GM12878 (cell line): Measurements from ENCODE around the gene PACS2. TPM values are rescaled to one million over a fixed set of nuclear protein-coding genes. Genes with fewer than 3 reads are reported as not detected.
"Not testable (repeated sequence)": the region's sequence is repeated elsewhere in the genome, so short reads cannot be mapped to it uniquely, and the experiment has no call there.

Source experiments
- ATAC-seq: fragments of 200-7000 bp; cut with Tn5 transposase; 3 replicates; pipeline ENCODE4 v1.9.1; 2020; ENCODE audit warnings: mild to moderate bottlenecking, moderate library complexity
- BruUV-seq: library from RNA; stranded (reverse); fragments of 400-500 nt; replicated peaks from 2 replicates; lab custom pipeline; 2021; lab: Mats Ljungman, UMichigan
- CTCF ChIA-PET: fragments of 300-600 bp; sonication (Branson Sonifier 250); formaldehyde crosslinking; extraction: SDS; loops from one replicate; lab custom pipeline; 2021; ENCODE audit warnings: inconsistent platforms; lab: Yijun Ruan, JAX
- POLR2A ChIA-PET: fragments of 350-600 bp; formaldehyde crosslinking; extraction: SDS; loops from one replicate; lab custom pipeline; 2021; ENCODE audit warnings: inconsistent platforms; lab: Charles Lee
- RAD21 ChIA-PET: fragments of 300-600 bp; sonication (Branson Sonifier 250); formaldehyde crosslinking; loops from one replicate; lab custom pipeline; 2023; ENCODE audit warnings: antibody characterized with exemption; ENCODE audit not compliant: unreplicated experiment; lab: Charles Lee
- SMC1A ChIA-PET: fragments of 300-600 bp; sonication (Branson Sonifier 250); formaldehyde crosslinking; loops from one replicate; lab custom pipeline; 2023; ENCODE audit not compliant: unreplicated experiment, uncharacterized antibody; lab: Charles Lee
- DNase-seq: peaks from one replicate; pipeline ENCODE4 v3.0.0-alpha.2; 2011; ENCODE audit warnings: low read depth, low spot score
- FAIRE-seq: peaks from 3 replicates; lab custom pipeline; 2011; peaks lifted over from hg19 to GRCh38; lab: Jason Lieb, UNC
- H2AFZ ChIP-seq: 2 replicates; pipeline ENCODE4 v1.6.0; 2011; ENCODE audit warnings: low read depth, low read length, control low read depth; ENCODE audit not compliant: control insufficient read depth
- H3K27ac ChIP-seq: 2 replicates; pipeline ENCODE4 v1.5.1; 2011; ENCODE audit warnings: control low read depth; ENCODE audit not compliant: control insufficient read depth, insufficient read depth
- H3K27me3 ChIP-seq, 2 experiments: replicated peaks in 1 of 2; 2 replicates each; pipeline versions ENCODE4 v1.6.0 to v1.6.1; 2011; ENCODE audit warnings: low read length in 1 of 2; ENCODE audit not compliant: control insufficient read depth in 2 of 2, insufficient read depth in 2 of 2
- H3K36me3 ChIP-seq, 2 experiments: 2 replicates each; pipeline ENCODE4 v1.5.1; 2011; ENCODE audit warnings: low read length in 1 of 2; ENCODE audit not compliant: control insufficient read depth in 2 of 2, insufficient read depth in 2 of 2
- H3K4me1 ChIP-seq: 2 replicates; pipeline ENCODE4 v1.6.1; 2011; ENCODE audit warnings: mild to moderate bottlenecking, low read length, moderate library complexity, mixed read lengths; ENCODE audit not compliant: control insufficient read depth, insufficient read depth
- H3K4me2 ChIP-seq: 2 replicates; pipeline ENCODE4 v1.6.0; 2011; ENCODE audit warnings: control low read depth; ENCODE audit not compliant: control insufficient read depth, insufficient read depth
- H3K4me3 ChIP-seq: fragments of 200-600 bp; sonication (generic); 2 replicates; pipeline ENCODE4 v1.5.1; 2016
- H3K79me2 ChIP-seq: 2 replicates; pipeline ENCODE4 v1.6.0; 2011; ENCODE audit warnings: low read length; ENCODE audit not compliant: control insufficient read depth, insufficient read depth
- H3K9ac ChIP-seq: 2 replicates; pipeline ENCODE4 v1.8.0; 2011; ENCODE audit warnings: low read length, control low read depth, mixed read lengths; ENCODE audit not compliant: control insufficient read depth, insufficient read depth
- H3K9me3 ChIP-seq: replicated peaks from 3 replicates; pipeline ENCODE4 v1.5.1; 2011; ENCODE audit warnings: mild to moderate bottlenecking, low read length; ENCODE audit not compliant: control insufficient read depth, insufficient read depth
- H4K20me1 ChIP-seq: 2 replicates; pipeline ENCODE4 v1.6.0; 2011; ENCODE audit not compliant: control insufficient read depth, insufficient read depth
- BCL11A ChIP-seq: IDR thresholded peaks from 2 replicates; pipeline ENCODE4 v1.6.1; 2011; ENCODE audit warnings: low read depth, low read length
- BRCA1 ChIP-seq: IDR thresholded peaks from 2 replicates; pipeline ENCODE4 v1.6.1; 2011; ENCODE audit warnings: low read depth, low read length, improper control_type of control experiment
- IKZF2 ChIP-seq, 2 experiments: fragments of 450-650 bp; IDR thresholded peaks; 2 replicates each; pipeline ENCODE4 v1.6.1; 2017; ENCODE audit warnings: mild to moderate bottlenecking in 2 of 2, moderate library complexity in 2 of 2
- KAT2A ChIP-seq: conservative IDR thresholded peaks from 2 replicates; pipeline ENCODE4 v1.6.1; 2011; ENCODE audit warnings: low read depth, low read length; ENCODE audit not compliant: control insufficient read depth
- LARP7 ChIP-seq: fragments of 450-650 bp; IDR thresholded peaks from 2 replicates; pipeline ENCODE4 v1.6.1; 2017; ENCODE audit warnings: mild to moderate bottlenecking
- MEF2A ChIP-seq: IDR thresholded peaks from 2 replicates; pipeline ENCODE4 v1.6.1; 2011; ENCODE audit warnings: low read depth, mild to moderate bottlenecking, low read length, moderate library complexity; ENCODE audit not compliant: insufficient read depth
- MTA2 ChIP-seq: fragments of 450-650 bp; IDR thresholded peaks from 2 replicates; pipeline ENCODE4 v1.6.1; 2016; ENCODE audit warnings: low read depth, mild to moderate bottlenecking, moderate library complexity
- MXI1 ChIP-seq: fragments of 150-350 bp; IDR thresholded peaks from 2 replicates; pipeline ENCODE4 v1.6.1; 2011; ENCODE audit warnings: low read depth, mild to moderate bottlenecking, inconsistent platforms, low read length, improper control_type of control experiment
- RAD21 ChIP-seq: IDR thresholded peaks from 2 replicates; pipeline ENCODE4 v1.6.1; 2011; ENCODE audit warnings: mild to moderate bottlenecking, low read depth, low read length, moderate library complexity; ENCODE audit not compliant: insufficient read depth
- SMARCA5 ChIP-seq: fragments of 450-650 bp; IDR thresholded peaks from 2 replicates; pipeline ENCODE4 v1.6.1; 2017; ENCODE audit warnings: mild to moderate bottlenecking
- SMC3 ChIP-seq: IDR thresholded peaks from 2 replicates; pipeline ENCODE4 v1.6.1; 2011; ENCODE audit warnings: low read length, improper control_type of control experiment, borderline replicate concordance
- ZNF217 ChIP-seq: fragments of 450-650 bp; IDR thresholded peaks from 2 replicates; pipeline ENCODE4 v1.6.1; 2017; ENCODE audit warnings: antibody characterized with exemption, mild to moderate bottlenecking
- WGBS: methylation state at CpG from one replicate; pipeline ENCODE4 v1.1.6; 2016; ENCODE audit warnings: low lambda C conversion rate; ENCODE audit not compliant: insufficient replicate concordance, insufficient coverage; ENCODE audit errors: missing lambda C conversion rate; 5-methylcytosine and 5-hydroxymethylcytosine counted together
- in situ Hi-C: fragments of 300-500 bp; cut with MboI; formaldehyde crosslinking; loops from 9 replicates; pipeline ENCODE4 v1.14.3; 2018; ENCODE audit warnings: mixed read lengths
- intact Hi-C: fragments of 100-400 bp; cut with micrococcal nuclease; formaldehyde crosslinking; loops from one replicate; pipeline ENCODE4 v1.14.2; 2022; ENCODE audit not compliant: unreplicated experiment
- polyA plus RNA-seq, 11 experiments: library from polyadenylated mRNA; depleted of rRNA in 4 of 11; unstranded in 6 of 11; stranded (reverse) in 5 of 11; fragments of >200 nt; fragmentation: Nextera tagmentation in 4 of 11; fragmentation: Illumina TruSeq in 1 of 11; extraction: Ambion mirVana in 4 of 11; extraction: Trizol in 1 of 11; gene quantifications; 1 replicate in 1 of 11; 2 replicates in 10 of 11; pipeline versions ENCODE4 v1.2.1 to v1.2.3, GENCODE V29; 2011 to 2016; ENCODE audit warnings: inconsistent platforms in 2 of 11, missing spikeins in 2 of 11, low read depth in 1 of 11
- total RNA-seq, 4 experiments: library from RNA; depleted of rRNA in 3 of 4; stranded (reverse); fragments of >200 nt in 3 of 4; fragmentation: Illumina TruSeq in 1 of 4; extraction: Trizol in 1 of 4; gene quantifications; 2 replicates each; pipeline versions ENCODE4 v1.2.1 to v1.2.3, GENCODE V29; 2013 to 2021
- TF ChIP-seq, protein P1 (sequence below): fragments of 450-650 bp; IDR thresholded peaks from 2 replicates; pipeline ENCODE4 v1.6.1; 2017; ENCODE audit warnings: mild to moderate bottlenecking, moderate library complexity
- TF ChIP-seq, protein P2 (sequence below): fragments of 450-650 bp; IDR thresholded peaks from 2 replicates; pipeline ENCODE4 v1.6.1; 2014; ENCODE audit warnings: mild to moderate bottlenecking
- TF ChIP-seq, protein P3 (sequence below): IDR thresholded peaks from 2 replicates; pipeline ENCODE4 v1.6.1; 2011; ENCODE audit warnings: low read depth, mild to moderate bottlenecking, low read length, moderate library complexity, borderline replicate concordance; ENCODE audit errors: extremely low read depth
- TF ChIP-seq, protein P4 (sequence below): fragments of 450-650 bp; IDR thresholded peaks from 2 replicates; pipeline ENCODE4 v1.6.1; 2016; ENCODE audit warnings: mild to moderate bottlenecking

PACS2 gene
- total and polyA plus RNA-seq, 10 of the 15 experiments (the other 5 are each of a cell fraction or from before 2014, with no cell fraction given): 0.21 to 37.3 (median 9.4) TPM

DNA sequence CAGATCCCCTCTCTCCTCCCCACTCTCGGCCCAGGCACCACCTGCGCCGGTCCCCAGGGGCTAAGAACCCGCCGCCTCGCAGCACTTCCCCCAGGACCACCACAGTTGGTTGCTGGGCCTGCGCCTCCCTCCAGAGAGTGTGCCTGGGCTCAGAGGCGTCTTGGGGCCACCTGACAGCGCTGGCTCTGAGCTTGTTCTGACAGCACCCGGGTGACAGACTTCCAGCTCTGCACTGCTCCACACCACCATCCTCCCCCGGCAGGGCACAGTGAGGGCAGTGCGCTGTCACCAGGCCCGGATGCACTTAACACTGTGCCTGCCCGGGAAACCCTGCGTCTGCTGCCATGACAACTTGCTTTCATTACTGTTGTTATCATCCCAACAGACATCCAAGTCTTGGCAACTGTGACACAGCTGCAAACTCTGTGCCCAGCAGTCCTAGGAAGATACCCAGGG is 20.4 kb upstream of the PACS2 start (continued):
- TF ChIP-seq, protein P1, sequence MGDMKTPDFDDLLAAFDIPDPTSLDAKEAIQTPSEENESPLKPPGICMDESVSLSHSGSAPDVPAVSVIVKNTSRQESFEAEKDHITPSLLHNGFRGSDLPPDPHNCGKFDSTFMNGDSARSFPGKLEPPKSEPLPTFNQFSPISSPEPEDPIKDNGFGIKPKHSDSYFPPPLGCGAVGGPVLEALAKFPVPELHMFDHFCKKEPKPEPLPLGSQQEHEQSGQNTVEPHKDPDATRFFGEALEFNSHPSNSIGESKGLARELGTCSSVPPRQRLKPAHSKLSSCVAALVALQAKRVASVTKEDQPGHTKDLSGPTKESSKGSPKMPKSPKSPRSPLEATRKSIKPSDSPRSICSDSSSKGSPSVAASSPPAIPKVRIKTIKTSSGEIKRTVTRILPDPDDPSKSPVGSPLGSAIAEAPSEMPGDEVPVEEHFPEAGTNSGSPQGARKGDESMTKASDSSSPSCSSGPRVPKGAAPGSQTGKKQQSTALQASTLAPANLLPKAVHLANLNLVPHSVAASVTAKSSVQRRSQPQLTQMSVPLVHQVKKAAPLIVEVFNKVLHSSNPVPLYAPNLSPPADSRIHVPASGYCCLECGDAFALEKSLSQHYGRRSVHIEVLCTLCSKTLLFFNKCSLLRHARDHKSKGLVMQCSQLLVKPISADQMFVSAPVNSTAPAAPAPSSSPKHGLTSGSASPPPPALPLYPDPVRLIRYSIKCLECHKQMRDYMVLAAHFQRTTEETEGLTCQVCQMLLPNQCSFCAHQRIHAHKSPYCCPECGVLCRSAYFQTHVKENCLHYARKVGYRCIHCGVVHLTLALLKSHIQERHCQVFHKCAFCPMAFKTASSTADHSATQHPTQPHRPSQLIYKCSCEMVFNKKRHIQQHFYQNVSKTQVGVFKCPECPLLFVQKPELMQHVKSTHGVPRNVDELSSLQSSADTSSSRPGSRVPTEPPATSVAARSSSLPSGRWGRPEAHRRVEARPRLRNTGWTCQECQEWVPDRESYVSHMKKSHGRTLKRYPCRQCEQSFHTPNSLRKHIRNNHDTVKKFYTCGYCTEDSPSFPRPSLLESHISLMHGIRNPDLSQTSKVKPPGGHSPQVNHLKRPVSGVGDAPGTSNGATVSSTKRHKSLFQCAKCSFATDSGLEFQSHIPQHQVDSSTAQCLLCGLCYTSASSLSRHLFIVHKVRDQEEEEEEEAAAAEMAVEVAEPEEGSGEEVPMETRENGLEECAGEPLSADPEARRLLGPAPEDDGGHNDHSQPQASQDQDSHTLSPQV: no peak
- TF ChIP-seq IKZF2 (IDR thresholded peaks at IDR 0.05) (peak in 1 of 2 experiments; percentile 13; a peak in 1 of 4 replicates), SMARCA5 (no peak), BRCA1 (no peak), RAD21 (no peak), LARP7 (no peak), MTA2 (no peak), ZNF217 (no peak), KAT2A (no peak), MEF2A (no peak), BCL11A (no peak), SMC3 (no peak), MXI1 (peak; percentile 48; the same call in 1 of the 2 replicates)
- TF ChIP-seq, protein P2, sequence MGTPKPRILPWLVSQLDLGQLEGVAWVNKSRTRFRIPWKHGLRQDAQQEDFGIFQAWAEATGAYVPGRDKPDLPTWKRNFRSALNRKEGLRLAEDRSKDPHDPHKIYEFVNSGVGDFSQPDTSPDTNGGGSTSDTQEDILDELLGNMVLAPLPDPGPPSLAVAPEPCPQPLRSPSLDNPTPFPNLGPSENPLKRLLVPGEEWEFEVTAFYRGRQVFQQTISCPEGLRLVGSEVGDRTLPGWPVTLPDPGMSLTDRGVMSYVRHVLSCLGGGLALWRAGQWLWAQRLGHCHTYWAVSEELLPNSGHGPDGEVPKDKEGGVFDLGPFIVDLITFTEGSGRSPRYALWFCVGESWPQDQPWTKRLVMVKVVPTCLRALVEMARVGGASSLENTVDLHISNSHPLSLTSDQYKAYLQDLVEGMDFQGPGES: no peak
- TF ChIP-seq, protein P3, sequence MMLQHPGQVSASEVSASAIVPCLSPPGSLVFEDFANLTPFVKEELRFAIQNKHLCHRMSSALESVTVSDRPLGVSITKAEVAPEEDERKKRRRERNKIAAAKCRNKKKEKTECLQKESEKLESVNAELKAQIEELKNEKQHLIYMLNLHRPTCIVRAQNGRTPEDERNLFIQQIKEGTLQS: no peak
- TF ChIP-seq, protein P4, sequence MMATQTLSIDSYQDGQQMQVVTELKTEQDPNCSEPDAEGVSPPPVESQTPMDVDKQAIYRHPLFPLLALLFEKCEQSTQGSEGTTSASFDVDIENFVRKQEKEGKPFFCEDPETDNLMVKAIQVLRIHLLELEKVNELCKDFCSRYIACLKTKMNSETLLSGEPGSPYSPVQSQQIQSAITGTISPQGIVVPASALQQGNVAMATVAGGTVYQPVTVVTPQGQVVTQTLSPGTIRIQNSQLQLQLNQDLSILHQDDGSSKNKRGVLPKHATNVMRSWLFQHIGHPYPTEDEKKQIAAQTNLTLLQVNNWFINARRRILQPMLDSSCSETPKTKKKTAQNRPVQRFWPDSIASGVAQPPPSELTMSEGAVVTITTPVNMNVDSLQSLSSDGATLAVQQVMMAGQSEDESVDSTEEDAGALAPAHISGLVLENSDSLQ: peak; percentile 26; the same call in 1 of the 2 replicates
- TF ChIP-seq, all 136 proteins: peak for 11

DNA sequence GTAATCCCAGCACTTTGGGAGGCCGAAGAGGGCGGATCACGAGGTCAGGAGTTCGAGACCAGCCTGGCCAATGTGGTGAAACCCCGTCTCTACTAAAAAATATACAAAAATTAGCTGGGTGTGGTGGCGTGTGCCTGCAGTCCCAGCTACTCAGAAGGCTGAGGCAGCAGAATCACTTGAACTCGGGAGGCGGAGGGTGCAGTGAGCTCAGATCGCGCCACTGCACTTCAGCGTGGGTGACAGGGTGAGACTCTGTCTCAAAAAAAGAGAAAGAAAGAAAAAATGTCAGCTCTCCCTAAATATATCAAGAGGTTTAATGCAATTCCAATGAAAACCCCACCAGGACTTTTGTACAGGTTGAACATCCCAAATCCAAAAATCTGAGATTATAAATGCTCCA is 17.2 kb upstream of the PACS2 start:
- POLR2A ChIA-PET, ATAC-seq, H4K20me1 ChIP-seq, DNase-seq, H3K4me2 ChIP-seq, BruUV-seq, in situ Hi-C loops, H2AFZ ChIP-seq, H3K9me3 ChIP-seq, FAIRE-seq, RAD21 ChIA-PET, H3K9ac ChIP-seq, intact Hi-C loops, H3K36me3 ChIP-seq, H3K27ac ChIP-seq, H3K4me3 ChIP-seq, H3K27me3 ChIP-seq: not testable (repeated sequence)
- peaks cover 34% of the 10 kb centered on the region for H3K4me1 ChIP-seq
- WGBS: over 99% methylated on average over 11 of the region's 11 CpGs
- H3K79me2 ChIP-seq: peaks cover 65% of the 10 kb centered on the region
- ChIA-PET SMC1A (interaction anchor here (0.7 to 2.2 kb wide), 3 partner anchors 17 to 37 kb away, joined by 3 to 5 read pairs (median 3); partner anchors contain the start of gene PACS2), CTCF (interaction anchor here (1.1 kb wide), 1 partner anchor 15 kb away, joined by 3 read pairs; no protein-coding TSS in a partner anchor)
